Gastroesophageal sphincter (tissue), 4 donors: Measurements from ENCODE around the gene IL16. TPM values are rescaled to one million over a fixed set of nuclear protein-coding genes. Genes with fewer than 3 reads are reported as not detected.

Experiments
- ATAC-seq: fragments of 150-250 bp; one replicate; pipeline ENCODE4 v1.9.1; 2016; ENCODE audit warnings: mild to moderate bottlenecking, moderate library complexity
- H3K27ac ChIP-seq, 4 donors: fragments of 200-600 bp; sonication (generic) in 3 of 4; 1 replicate in 3 of 4; 2 replicates in 1 of 4; pipeline ENCODE4 v1.5.1; 2016 to 2019
- H3K27me3 ChIP-seq: fragments of 200-600 bp; sonication (generic); one replicate; pipeline ENCODE4 v1.5.1; 2019
- H3K36me3 ChIP-seq, 2 donors: fragments of 200-600 bp; sonication (generic); one replicate each; pipeline ENCODE4 v1.5.1; 2019; ENCODE audit warnings: control low read depth in 1 of 2
- H3K4me1 ChIP-seq, 3 donors: fragments of 200-600 bp; sonication (generic); 1 replicate in 2 of 3; 2 replicates in 1 of 3; pipeline ENCODE4 v1.5.1; 2016 to 2019; ENCODE audit warnings: control low read depth in 2 of 3
- H3K4me3 ChIP-seq, 2 donors: fragments of 200-600 bp; sonication (generic); one replicate each; pipeline ENCODE4 v1.5.1; 2019; ENCODE audit warnings: mild to moderate bottlenecking in 1 of 2, moderate library complexity in 1 of 2
- H3K9me3 ChIP-seq, 3 donors: fragments of 200-600 bp; sonication (generic); one replicate each; pipeline ENCODE4 v1.5.1; 2017 to 2019; ENCODE audit warnings: control low read depth in 2 of 3
- CTCF ChIP-seq, 4 experiments: fragments of 200-600 bp in 2 of 4; fragments of 450-650 bp in 2 of 4; sonication (generic) in 1 of 4; IDR thresholded peaks; one replicate each; pipeline ENCODE4 v1.5.1; 2017 to 2019; ENCODE audit warnings: antibody characterized with exemption in 4 of 4, mild to moderate bottlenecking in 2 of 4, moderate library complexity in 2 of 4
- EP300 ChIP-seq: sonication (generic); formaldehyde crosslinking; IDR thresholded peaks from one replicate; pipeline ENCODE4 v1.6.1; 2017; ENCODE audit warnings: antibody characterized with exemption, mild to moderate bottlenecking
- POLR2A ChIP-seq, 2 donors: fragments of 450-650 bp; IDR thresholded peaks; one replicate each; pipeline ENCODE4 v1.6.1; 2017; ENCODE audit warnings: antibody characterized with exemption in 2 of 2, mild to moderate bottlenecking in 2 of 2, moderate library complexity in 1 of 2
- POLR2AphosphoS5 ChIP-seq: sonication (generic); formaldehyde crosslinking; IDR thresholded peaks from one replicate; pipeline ENCODE4 v1.6.1; 2017; ENCODE audit warnings: antibody characterized with exemption
- WGBS, 2 donors: methylation state at CpG; one replicate each; pipeline ENCODE4 v1.1.5; 2018; ENCODE audit warnings: low coverage in 1 of 2; 5-methylcytosine and 5-hydroxymethylcytosine counted together
- total RNA-seq, 4 donors: library from RNA; depleted of rRNA; stranded (reverse); fragments of >200 nt; gene quantifications; one replicate each; pipeline ENCODE4 v1.1.0, GENCODE V29; 2016

The IL16 gene
- total RNA-seq, 4 donors from 2014 or later, result 15.0 to 35.2 (median 23.6) TPM

GRCh38 chr15:81311752-81312464 is 115.2 kb downstream of the IL16 start:
- ATAC-seq, result peak; percentile 35
- no peaks in the 10 kb centered on the region for H3K9me3 ChIP-seq
- peak overlapping the region in 3 of 4 donors; percentile 60 to 75 (median 69) for H3K27ac ChIP-seq
- no peak for TF ChIP-seq EP300
- TF ChIP-seq CTCF (IDR thresholded peaks at IDR 0.05), result no peak
- peak; percentile 13 for TF ChIP-seq POLR2AphosphoS5
- 73 to 79% methylated on average over 7 of the region's 10 CpGs for whole genome bisulfite sequencing, 2 donors
- no peaks in the 10 kb centered on the region for H3K27me3 ChIP-seq
- no peak overlapping the region for H3K4me3 ChIP-seq
- peaks cover 0 to 60% of the 10 kb centered on the region in 2 donors for H3K36me3 ChIP-seq
- peaks cover 0 to 26% (median 17%) of the 10 kb centered on the region in 3 donors for H3K4me1 ChIP-seq

GRCh38 chr15:81312790-81313543 is 116.3 kb downstream of the IL16 start:
- no peak for TF ChIP-seq EP300
- TF ChIP-seq POLR2A (IDR thresholded peaks at IDR 0.05), result no peak
- no peak for TF ChIP-seq CTCF (IDR thresholded peaks at IDR 0.05)
- peak; percentile 96 for TF ChIP-seq POLR2AphosphoS5
- WGBS, 2 donors, result 46 to 90% methylated on average over 2 to 13 of the region's 22 CpGs
- H3K4me3 ChIP-seq, result no peak overlapping the region
- H3K4me1 ChIP-seq, result peaks cover 0 to 26% (median 17%) of the 10 kb centered on the region in 3 donors
- peaks cover 0 to 62% of the 10 kb centered on the region in 2 donors for H3K36me3 ChIP-seq
- ATAC-seq, result peak; percentile 92
- no peaks in the 10 kb centered on the region for H3K27me3 ChIP-seq
- H3K9me3 ChIP-seq, result no peaks in the 10 kb centered on the region
- H3K27ac ChIP-seq, result peak overlapping the region in 3 of 4 donors; percentile 60 to 75 (median 69)

- H3K4me1 ChIP-seq, result peaks cover 0 to 26% (median 17%) of the 10 kb centered on the region in 3 donors
- no peak for ATAC-seq
- no peaks in the 10 kb centered on the region for H3K27me3 ChIP-seq
- peaks cover 0 to 62% of the 10 kb centered on the region in 2 donors for H3K36me3 ChIP-seq
- peak overlapping the region in 3 of 4 donors; percentile 60 to 75 (median 69) for H3K27ac ChIP-seq
- TF ChIP-seq CTCF (IDR thresholded peaks at IDR 0.05) (no peak), POLR2AphosphoS5 (no peak), EP300 (no peak), POLR2A (IDR thresholded peaks at IDR 0.05) (no peak)
- H3K9me3 ChIP-seq, result no peaks in the 10 kb centered on the region
- WGBS, 2 donors, result 80 to 83% methylated on average over 4 to 5 of the region's 5 CpGs
- no peak overlapping the region for H3K4me3 ChIP-seq
Measured at GRCh38 chr15:81313686-81314085, 117.0 kb downstream of the IL16 start.

DNA sequence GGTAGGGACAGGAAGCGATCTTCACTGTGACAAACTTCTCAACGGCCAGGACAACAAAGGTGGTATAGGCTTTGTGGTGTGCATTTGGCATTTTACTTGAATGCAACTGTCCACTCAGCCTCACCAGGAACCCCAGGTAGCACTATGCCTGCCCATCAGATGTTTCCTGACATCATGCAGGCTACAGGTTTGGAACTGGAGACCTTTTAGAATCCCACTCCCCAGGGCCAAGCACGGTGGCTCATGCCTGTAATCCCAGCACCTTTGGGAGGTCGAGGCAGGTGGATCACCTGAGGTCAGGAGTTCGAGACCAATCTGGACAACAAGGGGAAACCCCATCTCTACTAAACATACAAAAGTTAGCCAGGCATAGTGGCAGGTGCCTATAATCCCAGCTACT is 117.7 kb downstream of the IL16 start:
- Histone ChIP-seq H3K36me3 (peaks cover 0 to 62% of the 10 kb centered on the region in 2 donors), H3K9me3 (no peaks in the 10 kb centered on the region), H3K4me1 (peaks cover 0 to 26% (median 17%) of the 10 kb centered on the region in 3 donors), H3K27me3 (no peaks in the 10 kb centered on the region), H3K27ac (no peak overlapping the region), H3K4me3 (no peak overlapping the region)
- WGBS, 2 donors, result 80 to 86% methylated on average over 2 to 4 of the region's 5 CpGs
- no peak for ATAC-seq
- TF ChIP-seq POLR2AphosphoS5, result no peak
- no peak for TF ChIP-seq CTCF (IDR thresholded peaks at IDR 0.05)
- TF ChIP-seq EP300, result no peak
- TF ChIP-seq POLR2A (IDR thresholded peaks at IDR 0.05), result no peak
